Right forelimb (tissue), 1 donor: ENCODE measurements around the gene CTDP1.

Source experiments
- DNase-seq: peaks from one replicate; pipeline ENCODE4 v3.0.0-alpha.2; 2018

Gene CTDP1

DNA sequence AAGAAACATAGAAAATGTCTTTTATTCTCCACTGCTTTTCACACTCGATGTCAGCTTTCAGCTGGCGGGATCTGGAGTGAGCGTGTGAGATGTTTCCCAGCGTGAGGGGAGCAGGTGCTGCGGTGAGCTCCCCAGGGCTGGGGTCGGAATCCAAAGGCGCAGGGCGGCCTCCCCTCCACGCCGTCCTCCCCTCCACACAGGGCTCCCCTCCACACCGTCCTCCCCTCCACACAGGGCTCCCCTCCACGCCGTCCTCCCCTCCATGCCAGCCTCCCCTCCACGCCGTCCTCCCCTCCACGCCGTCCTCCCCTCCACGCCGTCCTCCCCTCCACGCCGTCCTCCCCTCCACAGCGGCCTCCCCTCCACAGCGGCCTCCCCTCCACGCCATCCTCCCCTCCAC is 91.2 kb downstream of the CTDP1 start:
- no peak for DNase-seq

GRCh38 chr18:79771446-79772107 is 92.0 kb downstream of the CTDP1 start:
- no peak for DNase-seq

- DNase-seq = no peak
Observed at GRCh38 chr18:79772108-79772864, 92.7 kb downstream of the CTDP1 start.

DNA sequence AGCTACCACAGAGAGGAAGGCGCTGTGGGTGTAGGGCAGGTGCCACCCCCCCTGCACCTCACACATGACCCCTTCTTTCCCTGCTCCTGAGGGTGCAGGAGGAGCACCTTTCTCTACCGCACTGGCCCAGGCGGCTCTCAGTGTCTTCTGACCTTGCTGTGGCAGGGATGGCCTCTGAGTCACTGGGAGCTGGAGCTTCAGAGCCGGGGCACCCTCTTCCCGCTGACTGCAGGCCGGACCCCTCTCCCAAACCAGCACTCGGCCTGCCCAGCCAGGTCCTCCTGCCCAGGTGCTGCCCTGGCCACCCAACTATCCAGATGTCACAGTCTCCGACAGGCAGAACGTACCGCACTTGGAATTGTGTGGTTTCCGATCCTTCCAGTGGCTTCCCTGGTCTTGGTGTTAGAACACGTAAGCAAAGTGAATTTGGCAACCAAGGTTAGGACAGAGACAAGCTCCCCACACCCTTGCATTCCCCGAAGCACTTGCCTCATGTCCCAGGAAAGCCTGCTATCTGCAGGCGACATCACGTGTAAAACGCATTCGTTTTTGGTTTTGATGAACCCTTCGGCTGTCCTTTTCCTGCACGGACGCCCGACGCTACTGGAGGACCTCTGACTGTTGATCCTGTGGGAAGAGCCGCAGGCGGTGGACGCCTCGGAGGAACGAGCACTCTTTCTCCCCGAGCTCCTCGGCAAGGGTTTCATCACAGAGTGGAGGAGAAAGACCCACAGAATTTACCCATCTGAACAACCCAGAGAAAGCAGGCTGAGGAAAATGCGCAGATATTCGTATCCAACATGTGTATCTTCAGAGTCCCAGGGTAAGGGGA is 93.5 kb downstream of the CTDP1 start:
- DNase-seq = no peak

GRCh38 chr18:79774111-79774510 is 94.5 kb downstream of the CTDP1 start:
- peak; percentile 20 for DNase-seq

- DNase-seq = no peak
Observed at GRCh38 chr18:79775441-79776221, 96.0 kb downstream of the CTDP1 start.

DNA sequence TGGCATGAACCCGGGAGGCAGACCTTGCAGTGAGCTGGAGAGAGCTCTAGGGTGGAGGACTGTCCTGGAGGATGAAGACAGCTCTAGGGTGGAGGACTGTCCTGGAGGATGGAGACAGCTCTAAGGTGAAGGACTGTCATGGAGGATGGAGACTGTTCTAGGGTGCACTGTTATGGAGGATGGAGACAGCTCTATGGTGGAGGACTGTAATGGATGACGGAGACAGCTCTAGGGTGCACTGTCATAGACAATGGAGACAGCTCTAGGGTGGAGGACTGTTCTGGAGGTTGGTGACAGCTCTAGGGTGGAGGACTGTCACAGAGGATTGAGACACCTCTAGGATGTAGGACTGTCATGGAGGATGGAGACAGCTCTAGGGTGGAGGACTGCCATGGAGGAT is 97.1 kb downstream of the CTDP1 start:
- no peak for DNase-seq

- no peak for DNase-seq
Observed at GRCh38 chr18:79778291-79778791, 98.7 kb downstream of the CTDP1 start.

GRCh38 chr18:79779021-79779699 is 99.6 kb downstream of the CTDP1 start:
- no peak for DNase-seq

- DNase-seq = peak; percentile 32
Observed at GRCh38 chr18:79779700-79780190, 100.1 kb downstream of the CTDP1 start.

- DNase-seq = no peak
Observed at GRCh38 chr18:79780547-79780946, 100.9 kb downstream of the CTDP1 start.

DNA sequence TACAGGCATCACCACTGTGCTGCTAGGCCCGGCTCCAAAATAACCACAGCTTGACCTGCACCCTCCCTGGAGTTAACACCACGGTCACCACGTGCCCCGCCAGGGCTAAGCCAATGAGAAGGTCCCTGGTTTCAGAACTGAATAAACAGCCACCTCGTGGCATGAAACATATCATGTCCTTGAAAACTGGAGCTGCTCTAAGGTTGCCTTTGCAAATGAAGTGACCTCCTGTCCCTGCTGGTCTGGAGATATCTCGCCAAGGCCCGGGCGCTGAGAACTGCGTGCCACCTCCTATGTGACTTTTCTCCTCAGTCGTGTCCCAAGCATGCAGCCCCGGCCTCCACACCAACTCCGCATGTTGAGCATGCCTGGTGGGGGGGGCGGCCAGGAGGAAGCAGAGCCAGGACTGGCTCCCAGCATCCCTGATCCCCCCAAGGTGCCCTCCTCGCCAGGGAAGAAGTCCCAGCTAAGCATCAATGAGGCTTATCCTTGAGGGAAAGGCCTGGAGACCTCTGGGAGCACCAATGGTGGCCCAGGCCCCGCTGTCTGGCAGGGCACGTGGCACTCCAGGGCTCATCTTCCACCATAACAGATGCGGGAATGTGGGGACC is 101.8 kb downstream of the CTDP1 start:
- no peak for DNase-seq

DNA sequence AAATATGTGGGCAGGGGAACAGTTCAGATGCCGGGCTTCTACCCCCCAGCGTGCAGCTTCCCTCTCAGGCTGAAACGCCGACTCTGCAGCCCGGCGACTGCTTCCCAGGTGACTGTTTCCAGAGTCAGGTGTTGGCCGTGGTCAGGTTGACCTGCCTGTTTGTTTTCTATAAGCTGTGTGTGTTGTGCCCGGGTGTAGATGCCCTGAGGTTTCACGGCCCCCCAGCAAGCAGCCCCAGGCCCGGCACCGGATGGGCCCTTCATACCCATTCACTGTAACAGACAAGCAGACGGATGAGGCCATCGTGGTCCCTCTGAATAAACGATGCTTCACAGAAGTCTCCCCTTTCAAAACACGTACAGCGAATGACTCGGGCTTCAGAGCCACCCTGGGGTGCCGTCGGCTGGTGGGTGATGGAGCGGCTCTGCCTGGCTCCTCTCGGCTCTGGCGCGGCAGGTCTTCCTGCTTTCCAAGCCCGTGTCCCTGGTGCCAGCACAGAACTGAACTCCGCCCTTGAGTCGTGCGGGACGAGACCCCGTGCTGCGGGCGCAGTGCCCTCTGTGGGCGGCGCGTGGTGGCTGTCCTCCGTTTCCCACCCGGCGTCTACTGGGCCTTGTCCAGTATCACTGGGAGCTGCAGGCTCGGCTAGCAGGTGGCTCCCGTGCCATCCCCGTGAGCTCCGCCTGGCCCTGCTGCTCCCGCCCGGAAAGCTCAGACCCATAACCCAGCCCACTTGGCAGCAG is 103.1 kb downstream of the CTDP1 start:
- peak; percentile 37 for DNase-seq

- no peak for DNase-seq
Observed at GRCh38 chr18:79784071-79784913, 104.7 kb downstream of the CTDP1 start.

DNA sequence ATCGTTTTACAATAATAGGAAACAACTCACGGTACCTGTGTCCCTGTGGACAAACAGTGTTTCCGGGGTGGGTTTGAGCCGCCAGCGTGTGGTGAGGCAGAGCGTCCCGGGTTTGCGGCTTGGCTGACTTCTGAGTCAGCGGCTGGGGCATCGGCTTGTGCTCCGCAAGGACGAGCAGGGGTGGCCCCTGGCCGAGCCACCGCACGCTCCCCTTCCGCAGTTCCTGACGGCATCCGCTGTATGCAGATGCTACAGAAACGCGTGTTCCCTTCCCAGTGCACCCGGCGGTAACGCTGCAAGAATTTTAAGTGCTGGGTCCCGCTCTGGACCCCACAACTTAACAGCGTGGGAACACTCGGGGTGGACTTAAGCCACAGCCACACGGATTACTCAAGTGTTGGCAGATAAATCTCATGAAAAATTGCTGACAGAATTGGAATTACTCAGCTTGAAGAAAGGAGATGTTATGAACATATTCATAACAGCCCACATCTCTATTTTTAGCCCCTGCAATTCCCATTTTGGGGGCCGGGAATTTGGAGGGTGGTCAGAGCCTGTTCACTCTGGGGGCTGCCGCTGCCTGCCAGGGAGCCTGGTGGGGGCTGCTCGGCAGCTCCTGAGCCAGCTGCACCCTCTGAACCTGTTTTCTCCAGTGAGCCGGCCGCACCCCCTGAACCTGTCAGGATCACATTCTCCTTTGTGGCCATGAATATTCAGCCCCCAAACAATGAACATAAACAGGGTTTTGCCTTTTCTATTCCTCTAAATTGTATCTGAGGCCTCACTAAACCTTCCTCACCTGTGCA is 105.6 kb downstream of the CTDP1 start:
- no peak for DNase-seq

GRCh38 chr18:79785831-79786230 is 106.2 kb downstream of the CTDP1 start:
- no peak for DNase-seq

DNA sequence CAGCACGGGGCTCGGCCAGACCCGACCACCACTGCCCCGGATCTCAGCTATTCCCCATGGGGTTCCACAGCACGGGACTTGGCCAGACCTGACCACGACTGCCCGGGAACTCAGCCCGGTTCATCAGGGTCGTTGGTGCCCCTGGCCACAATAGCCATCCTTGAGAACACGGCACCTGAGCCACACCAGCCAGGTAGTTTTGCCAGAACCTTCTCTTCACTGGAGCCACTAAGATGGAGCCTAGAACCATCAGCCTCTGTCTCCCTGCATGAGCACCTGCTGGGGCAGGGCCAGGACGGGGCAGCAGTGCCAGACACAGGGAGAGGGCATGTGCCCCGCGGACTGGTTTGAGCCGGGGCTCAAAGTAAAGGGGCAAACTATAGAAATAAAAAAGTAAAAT is 106.7 kb downstream of the CTDP1 start:
- no peak for DNase-seq

DNA sequence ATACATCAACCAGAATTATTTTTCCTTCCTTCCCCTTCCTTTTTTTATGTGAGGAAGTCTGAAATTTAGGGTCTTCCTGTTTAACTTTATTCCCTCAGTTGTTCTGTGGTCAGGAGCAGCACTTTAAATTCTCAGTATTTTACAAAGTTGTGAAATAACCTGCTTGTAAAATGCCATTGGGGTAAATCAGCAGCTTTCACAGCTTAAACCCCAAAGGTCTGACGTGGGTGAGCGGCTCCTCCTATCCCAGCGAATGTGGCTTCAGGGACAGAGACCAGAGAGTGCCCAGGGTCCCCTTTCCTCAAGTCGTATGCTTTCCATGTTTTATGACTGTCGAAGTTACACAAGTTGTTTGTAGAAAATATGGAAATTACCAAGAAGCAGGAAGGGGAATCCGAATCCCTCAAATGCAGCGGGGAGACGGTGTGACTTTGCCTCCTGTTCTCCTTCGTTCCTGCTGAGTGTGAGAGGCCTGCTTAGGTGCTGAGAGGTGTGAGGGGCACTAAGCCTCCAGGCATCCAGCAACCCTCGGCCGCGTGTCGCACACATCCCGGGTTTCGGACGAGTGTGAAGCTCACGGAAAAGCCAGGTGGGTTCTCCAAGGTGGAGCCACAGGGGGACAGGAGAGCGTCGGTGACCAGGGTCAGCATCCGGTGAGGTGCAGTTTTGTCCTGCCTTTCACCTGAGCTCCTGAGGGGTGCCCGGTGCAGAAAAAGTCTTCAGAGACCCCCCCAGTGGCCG is 107.4 kb downstream of the CTDP1 start:
- no peak for DNase-seq
